Measurements from ENCODE around the gene RNASE7. TPM values are rescaled to one million over a fixed set of nuclear protein-coding genes. Genes with fewer than 3 reads are reported as not detected.

Gene RNASE7
- total RNA-seq, 1 donor from 2014 or later = not detected

- no peak for DNase-seq
These were observed 27.4 kb downstream of the RNASE7 start for GRCh38 chr14:21069388-21070082.

GRCh38 chr14:21070083-21070609 is 28.0 kb downstream of the RNASE7 start, which contains the start of gene ARHGEF40:
ARHGEF40 (plus strand) TSS chr14:21070304; CDS start chr14:21070397, 93 bp downstream.
- DNase-seq = peak; percentile 10

GRCh38 chr14:21070610-21071224 is 28.6 kb downstream of the RNASE7 start:
- DNase-seq = peak; percentile 10

- peak; percentile 60 for DNase-seq
These were observed 29.3 kb downstream of the RNASE7 start for GRCh38 chr14:21071225-21072030.

GRCh38 chr14:21072031-21072473 is 29.9 kb downstream of the RNASE7 start:
- no peak for DNase-seq

GRCh38 chr14:21072781-21073339 is 30.7 kb downstream of the RNASE7 start:
- no peak for DNase-seq

- no peak for DNase-seq
These were observed 31.8 kb downstream of the RNASE7 start for GRCh38 chr14:21073921-21074320.

GRCh38 chr14:21074398-21075272 is 32.5 kb downstream of the RNASE7 start:
- no peak for DNase-seq

- DNase-seq = no peak
These were observed 33.7 kb downstream of the RNASE7 start for GRCh38 chr14:21075719-21076437.

- no peak for DNase-seq
These were observed 35.5 kb downstream of the RNASE7 start for GRCh38 chr14:21077672-21078071.

GRCh38 chr14:21078287-21078686 is 36.1 kb downstream of the RNASE7 start:
- DNase-seq = no peak

- no peak for DNase-seq
These were observed 36.6 kb downstream of the RNASE7 start for GRCh38 chr14:21078726-21079125.

GRCh38 chr14:21081521-21082142 is 39.5 kb downstream of the RNASE7 start:
- no peak for DNase-seq

GRCh38 chr14:21083565-21084325 is 41.6 kb downstream of the RNASE7 start:
- no peak for DNase-seq

- DNase-seq = no peak
These were observed 42.2 kb downstream of the RNASE7 start for GRCh38 chr14:21084396-21084795.

GRCh38 chr14:21084998-21085853 is 43.1 kb downstream of the RNASE7 start:
- no peak for DNase-seq

- no peak for DNase-seq
These were observed 44.7 kb downstream of the RNASE7 start for GRCh38 chr14:21086908-21087293.

- DNase-seq = peak; percentile 91
These were observed 45.3 kb downstream of the RNASE7 start for GRCh38 chr14:21087294-21088091.
